HS-27A (cell line): Measurements from ENCODE around the gene TOM1.
"Not testable (repeated sequence)": the region's sequence is repeated elsewhere in the genome, so short reads cannot be mapped to it uniquely, and the experiment has no call there.

Source experiments
- DNase-seq: peaks from one replicate; pipeline ENCODE4 v3.0.0-alpha.2; 2012; ENCODE audit warnings: low read depth, missing footprints

The TOM1 gene

GRCh38 chr22:35394810-35395563 lies 95.3 kb downstream of the TOM1 start:
- no peak for DNase-seq

GRCh38 chr22:35396622-35397021 lies 96.9 kb downstream of the TOM1 start:
- DNase-seq, result not testable (repeated sequence)

GRCh38 chr22:35397095-35397904 lies 97.6 kb downstream of the TOM1 start:
- no peak for DNase-seq
